ENCODE results near the gene VEZF1. TPM values are rescaled to one million over a fixed set of nuclear protein-coding genes. Genes with fewer than 3 reads are reported as not detected.

Gene VEZF1, protein sequence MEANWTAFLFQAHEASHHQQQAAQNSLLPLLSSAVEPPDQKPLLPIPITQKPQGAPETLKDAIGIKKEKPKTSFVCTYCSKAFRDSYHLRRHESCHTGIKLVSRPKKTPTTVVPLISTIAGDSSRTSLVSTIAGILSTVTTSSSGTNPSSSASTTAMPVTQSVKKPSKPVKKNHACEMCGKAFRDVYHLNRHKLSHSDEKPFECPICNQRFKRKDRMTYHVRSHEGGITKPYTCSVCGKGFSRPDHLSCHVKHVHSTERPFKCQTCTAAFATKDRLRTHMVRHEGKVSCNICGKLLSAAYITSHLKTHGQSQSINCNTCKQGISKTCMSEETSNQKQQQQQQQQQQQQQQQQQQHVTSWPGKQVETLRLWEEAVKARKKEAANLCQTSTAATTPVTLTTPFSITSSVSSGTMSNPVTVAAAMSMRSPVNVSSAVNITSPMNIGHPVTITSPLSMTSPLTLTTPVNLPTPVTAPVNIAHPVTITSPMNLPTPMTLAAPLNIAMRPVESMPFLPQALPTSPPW
- total RNA-seq (37.0 and 51.2 TPM in 2 replicates), polyA plus RNA-seq (43.9 and 44.3 TPM in 2 replicates), polyA minus RNA-seq (ENCODE audit: low replicate concordance) (49.9 and 57.0 TPM in 2 replicates)
- 38.7 and 41.8 TPM in 2 replicates for polyA plus RNA-seq (2012)

GRCh38 chr17:57987581-57988300, at the start of gene VEZF1:
VEZF1 (minus strand) TSS chr17:57988254; CDS start chr17:57988111, 143 bp downstream.
- H3K4me3 ChIP-seq (replicated peaks in 1 of 4; ENCODE audit: control extremely low read depth in 1 of 4, insufficient read depth in 1 of 4, low read depth in 3 of 4, low read length in 4 of 4), result peak within 1 kb of the TSS; percentile 67 to 83 (median 76)
- H3K9ac ChIP-seq (ENCODE audit: insufficient read depth, low read length), result peak within 1 kb of the TSS; percentile 94
- no peak for TF ChIP-seq EZH2 (IDR thresholded peaks at IDR 0.05; ENCODE audit: low read length, missing control alignments)
- no peak for TF ChIP-seq CTCF (conservative IDR thresholded peaks at IDR 0.05 in 1 of 2, IDR thresholded peaks at IDR 0.05 in 1 of 2; ENCODE audit: low read depth in 1 of 2, low read length in 2 of 2)
- H3K4me2 ChIP-seq (ENCODE audit: extremely low read depth, insufficient read depth, low read length), result peak within 1 kb of the TSS; percentile 95
- peak; percentile 59 to 62 for DNase-seq (ENCODE audit: low read depth in 2 of 2)
- H3K79me2 ChIP-seq (ENCODE audit: control insufficient read depth, insufficient read depth, low read length), result peaks cover 46% of the 10 kb centered on the region
- no peaks in the 10 kb centered on the region for H3K9me3 ChIP-seq (ENCODE audit: control insufficient read depth, insufficient read depth, low read depth, low read length)
- H2AFZ ChIP-seq (ENCODE audit: low read length), result peak within 1 kb of the TSS; percentile 60
- peaks cover 31% of the 10 kb centered on the region for H3K4me1 ChIP-seq (ENCODE audit: control insufficient read depth, extremely low read depth, insufficient read depth, low read length)
- H4K20me1 ChIP-seq (ENCODE audit: control insufficient read depth, extremely low read depth, insufficient read depth, low read length), result no peaks in the 10 kb centered on the region
- no peaks in the 10 kb centered on the region for H3K27me3 ChIP-seq (ENCODE audit: control insufficient read depth, insufficient read depth, low read length)
- H3K27ac ChIP-seq (ENCODE audit: insufficient read depth, low read length), result peak within 1 kb of the TSS; percentile 97
- no peaks in the 10 kb centered on the region for H3K36me3 ChIP-seq (ENCODE audit: control insufficient read depth, insufficient read depth, low read length)

- H3K4me3 ChIP-seq (replicated peaks in 1 of 4; ENCODE audit: control extremely low read depth in 1 of 4, insufficient read depth in 1 of 4, low read depth in 3 of 4, low read length in 4 of 4), result no peak overlapping the region
- H3K36me3 ChIP-seq (ENCODE audit: control insufficient read depth, insufficient read depth, low read length), result no peaks in the 10 kb centered on the region
- H3K27me3 ChIP-seq (ENCODE audit: control insufficient read depth, insufficient read depth, low read length), result no peaks in the 10 kb centered on the region
- no peaks in the 10 kb centered on the region for H4K20me1 ChIP-seq (ENCODE audit: control insufficient read depth, extremely low read depth, insufficient read depth, low read length)
- H3K27ac ChIP-seq (ENCODE audit: insufficient read depth, low read length), result no peak overlapping the region
- H3K4me2 ChIP-seq (ENCODE audit: extremely low read depth, insufficient read depth, low read length), result no peak overlapping the region
- no peak overlapping the region for H2AFZ ChIP-seq (ENCODE audit: low read length)
- TF ChIP-seq EZH2 (IDR thresholded peaks at IDR 0.05; ENCODE audit: low read length, missing control alignments), result no peak
- no peak for TF ChIP-seq CTCF (conservative IDR thresholded peaks at IDR 0.05 in 1 of 2, IDR thresholded peaks at IDR 0.05 in 1 of 2; ENCODE audit: low read depth in 1 of 2, low read length in 2 of 2)
- no peaks in the 10 kb centered on the region for H3K79me2 ChIP-seq (ENCODE audit: control insufficient read depth, insufficient read depth, low read length)
- no peaks in the 10 kb centered on the region for H3K9me3 ChIP-seq (ENCODE audit: control insufficient read depth, insufficient read depth, low read depth, low read length)
- DNase-seq (ENCODE audit: low read depth in 2 of 2), result no peak
- no peak overlapping the region for H3K9ac ChIP-seq (ENCODE audit: insufficient read depth, low read length)
- no peaks in the 10 kb centered on the region for H3K4me1 ChIP-seq (ENCODE audit: control insufficient read depth, extremely low read depth, insufficient read depth, low read length)
Measured at GRCh38 chr17:58032691-58033415, 44.8 kb upstream of the VEZF1 start.
